GM23338 (cell line): ENCODE measurements around the gene EIF3B.
"Not testable (repeated sequence)": the region's sequence is repeated elsewhere in the genome, so short reads cannot be mapped to it uniquely, and the experiment has no call there.

Source experiments
- CREB1 ChIP-seq: fragments of 250-450 bp; sonication (Bioruptor Pico); IDR thresholded peaks from 2 replicates; pipeline ENCODE4 v1.5.0; 2020; ENCODE audit warnings: low read depth, mild to moderate bottlenecking, moderate library complexity
- EZH2phosphoT487 ChIP-seq: fragments of 200-600 bp; sonication (generic); IDR thresholded peaks from one replicate; pipeline ENCODE4 v1.8.1; 2018; ENCODE audit warnings: antibody characterized with exemption; ENCODE audit not compliant: unreplicated experiment
- TF ChIP-seq, protein P1 (sequence below): IDR thresholded peaks from one replicate; pipeline ENCODE4 v1.6.1; 2018; ENCODE audit warnings: antibody characterized with exemption; ENCODE audit not compliant: unreplicated experiment
- TF ChIP-seq, protein P2 (sequence below), 2 experiments: fragments of 200-600 bp in 1 of 2; sonication (generic) in 1 of 2; conservative IDR thresholded peaks; 2 replicates each; pipeline versions ENCODE4 v1.5.1 to v1.6.1; 2016 to 2017; ENCODE audit warnings: antibody characterized with exemption in 2 of 2, low read depth in 2 of 2, mild to moderate bottlenecking in 2 of 2, moderate library complexity in 1 of 2
- TF ChIP-seq, protein P3 (sequence below): fragments of 250-450 bp; sonication (Bioruptor Pico); IDR thresholded peaks from 2 replicates; pipeline ENCODE4 v1.5.0; 2020; ENCODE audit warnings: mild to moderate bottlenecking, moderate library complexity

DNA sequence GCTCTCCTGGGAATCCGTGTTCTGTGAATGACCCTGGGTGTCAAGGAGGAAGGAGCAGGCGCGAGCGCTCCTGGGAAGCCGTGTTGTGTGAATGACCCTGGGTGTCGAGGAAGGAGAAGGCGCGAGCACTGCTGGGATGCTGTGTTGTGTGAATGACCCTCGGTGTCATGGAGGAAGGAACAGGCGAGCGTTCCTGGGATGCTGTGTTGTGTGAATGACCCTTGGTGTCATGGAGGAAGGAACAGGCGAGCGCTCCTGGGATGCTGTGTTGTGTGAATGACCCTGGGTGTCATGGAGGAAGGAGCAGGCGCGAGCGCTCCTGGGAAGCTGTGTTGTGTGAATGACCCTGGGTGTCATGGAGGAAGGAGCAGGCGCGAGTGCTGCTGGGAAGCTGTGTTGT lies 23.5 kb downstream of the EIF3B start:
- TF ChIP-seq, protein P1, sequence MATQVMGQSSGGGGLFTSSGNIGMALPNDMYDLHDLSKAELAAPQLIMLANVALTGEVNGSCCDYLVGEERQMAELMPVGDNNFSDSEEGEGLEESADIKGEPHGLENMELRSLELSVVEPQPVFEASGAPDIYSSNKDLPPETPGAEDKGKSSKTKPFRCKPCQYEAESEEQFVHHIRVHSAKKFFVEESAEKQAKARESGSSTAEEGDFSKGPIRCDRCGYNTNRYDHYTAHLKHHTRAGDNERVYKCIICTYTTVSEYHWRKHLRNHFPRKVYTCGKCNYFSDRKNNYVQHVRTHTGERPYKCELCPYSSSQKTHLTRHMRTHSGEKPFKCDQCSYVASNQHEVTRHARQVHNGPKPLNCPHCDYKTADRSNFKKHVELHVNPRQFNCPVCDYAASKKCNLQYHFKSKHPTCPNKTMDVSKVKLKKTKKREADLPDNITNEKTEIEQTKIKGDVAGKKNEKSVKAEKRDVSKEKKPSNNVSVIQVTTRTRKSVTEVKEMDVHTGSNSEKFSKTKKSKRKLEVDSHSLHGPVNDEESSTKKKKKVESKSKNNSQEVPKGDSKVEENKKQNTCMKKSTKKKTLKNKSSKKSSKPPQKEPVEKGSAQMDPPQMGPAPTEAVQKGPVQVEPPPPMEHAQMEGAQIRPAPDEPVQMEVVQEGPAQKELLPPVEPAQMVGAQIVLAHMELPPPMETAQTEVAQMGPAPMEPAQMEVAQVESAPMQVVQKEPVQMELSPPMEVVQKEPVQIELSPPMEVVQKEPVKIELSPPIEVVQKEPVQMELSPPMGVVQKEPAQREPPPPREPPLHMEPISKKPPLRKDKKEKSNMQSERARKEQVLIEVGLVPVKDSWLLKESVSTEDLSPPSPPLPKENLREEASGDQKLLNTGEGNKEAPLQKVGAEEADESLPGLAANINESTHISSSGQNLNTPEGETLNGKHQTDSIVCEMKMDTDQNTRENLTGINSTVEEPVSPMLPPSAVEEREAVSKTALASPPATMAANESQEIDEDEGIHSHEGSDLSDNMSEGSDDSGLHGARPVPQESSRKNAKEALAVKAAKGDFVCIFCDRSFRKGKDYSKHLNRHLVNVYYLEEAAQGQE: not testable (repeated sequence)
- TF ChIP-seq, protein P2, sequence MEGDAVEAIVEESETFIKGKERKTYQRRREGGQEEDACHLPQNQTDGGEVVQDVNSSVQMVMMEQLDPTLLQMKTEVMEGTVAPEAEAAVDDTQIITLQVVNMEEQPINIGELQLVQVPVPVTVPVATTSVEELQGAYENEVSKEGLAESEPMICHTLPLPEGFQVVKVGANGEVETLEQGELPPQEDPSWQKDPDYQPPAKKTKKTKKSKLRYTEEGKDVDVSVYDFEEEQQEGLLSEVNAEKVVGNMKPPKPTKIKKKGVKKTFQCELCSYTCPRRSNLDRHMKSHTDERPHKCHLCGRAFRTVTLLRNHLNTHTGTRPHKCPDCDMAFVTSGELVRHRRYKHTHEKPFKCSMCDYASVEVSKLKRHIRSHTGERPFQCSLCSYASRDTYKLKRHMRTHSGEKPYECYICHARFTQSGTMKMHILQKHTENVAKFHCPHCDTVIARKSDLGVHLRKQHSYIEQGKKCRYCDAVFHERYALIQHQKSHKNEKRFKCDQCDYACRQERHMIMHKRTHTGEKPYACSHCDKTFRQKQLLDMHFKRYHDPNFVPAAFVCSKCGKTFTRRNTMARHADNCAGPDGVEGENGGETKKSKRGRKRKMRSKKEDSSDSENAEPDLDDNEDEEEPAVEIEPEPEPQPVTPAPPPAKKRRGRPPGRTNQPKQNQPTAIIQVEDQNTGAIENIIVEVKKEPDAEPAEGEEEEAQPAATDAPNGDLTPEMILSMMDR (conservative IDR thresholded peaks at IDR 0.05; ENCODE audit: low read depth in 2 of 2): not testable (repeated sequence)
- TF ChIP-seq EZH2phosphoT487, CREB1: not testable (repeated sequence)
- TF ChIP-seq, protein P3, sequence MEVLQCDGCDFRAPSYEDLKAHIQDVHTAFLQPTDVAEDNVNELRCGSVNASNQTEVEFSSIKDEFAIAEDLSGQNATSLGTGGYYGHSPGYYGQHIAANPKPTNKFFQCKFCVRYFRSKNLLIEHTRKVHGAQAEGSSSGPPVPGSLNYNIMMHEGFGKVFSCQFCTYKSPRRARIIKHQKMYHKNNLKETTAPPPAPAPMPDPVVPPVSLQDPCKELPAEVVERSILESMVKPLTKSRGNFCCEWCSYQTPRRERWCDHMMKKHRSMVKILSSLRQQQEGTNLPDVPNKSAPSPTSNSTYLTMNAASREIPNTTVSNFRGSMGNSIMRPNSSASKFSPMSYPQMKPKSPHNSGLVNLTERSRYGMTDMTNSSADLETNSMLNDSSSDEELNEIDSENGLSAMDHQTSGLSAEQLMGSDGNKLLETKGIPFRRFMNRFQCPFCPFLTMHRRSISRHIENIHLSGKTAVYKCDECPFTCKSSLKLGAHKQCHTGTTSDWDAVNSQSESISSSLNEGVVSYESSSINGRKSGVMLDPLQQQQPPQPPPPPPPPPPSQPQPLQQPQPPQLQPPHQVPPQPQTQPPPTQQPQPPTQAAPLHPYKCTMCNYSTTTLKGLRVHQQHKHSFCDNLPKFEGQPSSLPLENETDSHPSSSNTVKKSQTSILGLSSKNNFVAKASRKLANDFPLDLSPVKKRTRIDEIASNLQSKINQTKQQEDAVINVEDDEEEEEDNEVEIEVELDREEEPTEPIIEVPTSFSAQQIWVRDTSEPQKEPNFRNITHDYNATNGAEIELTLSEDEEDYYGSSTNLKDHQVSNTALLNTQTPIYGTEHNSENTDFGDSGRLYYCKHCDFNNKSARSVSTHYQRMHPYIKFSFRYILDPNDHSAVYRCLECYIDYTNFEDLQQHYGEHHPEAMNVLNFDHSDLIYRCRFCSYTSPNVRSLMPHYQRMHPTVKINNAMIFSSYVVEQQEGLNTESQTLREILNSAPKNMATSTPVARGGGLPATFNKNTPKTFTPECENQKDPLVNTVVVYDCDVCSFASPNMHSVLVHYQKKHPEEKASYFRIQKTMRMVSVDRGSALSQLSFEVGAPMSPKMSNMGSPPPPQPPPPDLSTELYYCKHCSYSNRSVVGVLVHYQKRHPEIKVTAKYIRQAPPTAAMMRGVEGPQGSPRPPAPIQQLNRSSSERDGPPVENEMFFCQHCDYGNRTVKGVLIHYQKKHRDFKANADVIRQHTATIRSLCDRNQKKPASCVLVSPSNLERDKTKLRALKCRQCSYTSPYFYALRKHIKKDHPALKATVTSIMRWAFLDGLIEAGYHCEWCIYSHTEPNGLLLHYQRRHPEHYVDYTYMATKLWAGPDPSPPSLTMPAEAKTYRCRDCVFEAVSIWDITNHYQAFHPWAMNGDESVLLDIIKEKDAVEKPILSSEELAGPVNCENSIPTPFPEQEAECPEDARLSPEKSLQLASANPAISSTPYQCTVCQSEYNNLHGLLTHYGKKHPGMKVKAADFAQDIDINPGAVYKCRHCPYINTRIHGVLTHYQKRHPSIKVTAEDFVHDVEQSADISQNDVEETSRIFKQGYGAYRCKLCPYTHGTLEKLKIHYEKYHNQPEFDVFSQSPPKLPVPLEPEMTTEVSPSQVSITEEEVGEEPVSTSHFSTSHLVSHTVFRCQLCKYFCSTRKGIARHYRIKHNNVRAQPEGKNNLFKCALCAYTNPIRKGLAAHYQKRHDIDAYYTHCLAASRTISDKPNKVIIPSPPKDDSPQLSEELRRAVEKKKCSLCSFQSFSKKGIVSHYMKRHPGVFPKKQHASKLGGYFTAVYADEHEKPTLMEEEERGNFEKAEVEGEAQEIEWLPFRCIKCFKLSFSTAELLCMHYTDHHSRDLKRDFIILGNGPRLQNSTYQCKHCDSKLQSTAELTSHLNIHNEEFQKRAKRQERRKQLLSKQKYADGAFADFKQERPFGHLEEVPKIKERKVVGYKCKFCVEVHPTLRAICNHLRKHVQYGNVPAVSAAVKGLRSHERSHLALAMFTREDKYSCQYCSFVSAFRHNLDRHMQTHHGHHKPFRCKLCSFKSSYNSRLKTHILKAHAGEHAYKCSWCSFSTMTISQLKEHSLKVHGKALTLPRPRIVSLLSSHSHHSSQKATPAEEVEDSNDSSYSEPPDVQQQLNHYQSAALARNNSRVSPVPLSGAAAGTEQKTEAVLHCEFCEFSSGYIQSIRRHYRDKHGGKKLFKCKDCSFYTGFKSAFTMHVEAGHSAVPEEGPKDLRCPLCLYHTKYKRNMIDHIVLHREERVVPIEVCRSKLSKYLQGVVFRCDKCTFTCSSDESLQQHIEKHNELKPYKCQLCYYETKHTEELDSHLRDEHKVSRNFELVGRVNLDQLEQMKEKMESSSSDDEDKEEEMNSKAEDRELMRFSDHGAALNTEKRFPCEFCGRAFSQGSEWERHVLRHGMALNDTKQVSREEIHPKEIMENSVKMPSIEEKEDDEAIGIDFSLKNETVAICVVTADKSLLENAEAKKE (CRISPR knock-in tag): not testable (repeated sequence)
